Amygdala (tissue), 56 donors: ENCODE results near the gene DENND4B.
A peak's percentile ranks its signal among the peaks of the same experiment; 100 is the strongest.

Source experiments
- DNase-seq, 56 donors: peaks; one replicate each; lab custom pipeline; 2025; lab: John Stamatoyannopoulos, UW

DENND4B gene

GRCh38 chr1:153945795-153946621, 510 bp downstream of the DENND4B start:
- DNase-seq: peak in 52 of 56 donors; percentile 25 to 83 (median 62)

GRCh38 chr1:153945131-153945794, 1.3 kb downstream of the DENND4B start:
- DNase-seq: peak in 14 of 56 donors; percentile 11 to 36 (median 21)

GRCh38 chr1:153944827-153945117, 1.7 kb downstream of the DENND4B start:
- no peak for DNase-seq

GRCh38 chr1:153944005-153944826, 2.3 kb downstream of the DENND4B start:
- DNase-seq: no peak

- DNase-seq: no peak
Measured at GRCh38 chr1:153942766-153943549, 3.6 kb downstream of the DENND4B start.

- no peak for DNase-seq
Measured at GRCh38 chr1:153941826-153942725, 4.4 kb downstream of the DENND4B start.

GRCh38 chr1:153940756-153941155, 5.8 kb downstream of the DENND4B start:
- DNase-seq: no peak

GRCh38 chr1:153939476-153939875, 7.0 kb downstream of the DENND4B start:
- DNase-seq: no peak

GRCh38 chr1:153938996-153939395, 7.5 kb downstream of the DENND4B start:
- DNase-seq: no peak

- DNase-seq: no peak
Measured at GRCh38 chr1:153937331-153937730, 9.2 kb downstream of the DENND4B start.

- DNase-seq: no peak
Measured at GRCh38 chr1:153936011-153936802, 10.3 kb downstream of the DENND4B start.

GRCh38 chr1:153934746-153935145, 11.8 kb downstream of the DENND4B start:
- no peak for DNase-seq

GRCh38 chr1:153933955-153934354, 12.6 kb downstream of the DENND4B start:
- DNase-seq: no peak

- DNase-seq: no peak
Measured at GRCh38 chr1:153933430-153933829, 13.1 kb downstream of the DENND4B start.

- no peak for DNase-seq
Measured at GRCh38 chr1:153932156-153933131, 14.1 kb downstream of the DENND4B start.

GRCh38 chr1:153929981-153930948, 16.3 kb downstream of the DENND4B start:
- peak in 1 of 56 donors; percentile 30 for DNase-seq
